Activated CD8-positive, alpha-beta memory T cell treated with anti-CD3 and anti-CD28 coated beads, Interleukin-2, amount 50 U/mL, for 24 hours (primary cell): Measurements from ENCODE around the gene GRM3.

Source experiments
- DNase-seq: peaks from one replicate; pipeline ENCODE4 v3.0.0-alpha.2; 2020; ENCODE audit errors: extremely low read depth

The GRM3 gene

GRCh38 chr7:86786376-86786775, 142.7 kb downstream of the GRM3 start:
- no peak for DNase-seq

- no peak for DNase-seq
Observed at GRCh38 chr7:86788948-86789347, 145.2 kb downstream of the GRM3 start.

- no peak for DNase-seq
Observed at GRCh38 chr7:86790383-86790782, 146.7 kb downstream of the GRM3 start.

- DNase-seq = no peak
Observed at GRCh38 chr7:86792260-86792659, 148.6 kb downstream of the GRM3 start.

GRCh38 chr7:86793136-86793535, 149.4 kb downstream of the GRM3 start:
- no peak for DNase-seq

- no peak for DNase-seq
Observed at GRCh38 chr7:86814661-86815379, 171.1 kb downstream of the GRM3 start.

- no peak for DNase-seq
Observed at GRCh38 chr7:86815556-86815955, 171.8 kb downstream of the GRM3 start.

GRCh38 chr7:86818903-86819302, 175.2 kb downstream of the GRM3 start:
- DNase-seq = no peak

GRCh38 chr7:86823769-86824168, 180.1 kb downstream of the GRM3 start:
- no peak for DNase-seq

GRCh38 chr7:86825264-86825663, 181.6 kb downstream of the GRM3 start:
- no peak for DNase-seq

GRCh38 chr7:86826948-86827347, 183.2 kb downstream of the GRM3 start:
- no peak for DNase-seq

- no peak for DNase-seq
Observed at GRCh38 chr7:86833360-86833759, 189.7 kb downstream of the GRM3 start.

- DNase-seq = no peak
Observed at GRCh38 chr7:86837235-86837634, 193.5 kb downstream of the GRM3 start.

- no peak for DNase-seq
Observed at GRCh38 chr7:86844608-86845007, 200.9 kb downstream of the GRM3 start.

GRCh38 chr7:86846494-86847190, 202.9 kb downstream of the GRM3 start:
- no peak for DNase-seq

- no peak for DNase-seq
Observed at GRCh38 chr7:86848226-86848625, 204.5 kb downstream of the GRM3 start.

GRCh38 chr7:86851566-86851965, 207.9 kb downstream of the GRM3 start:
- DNase-seq = no peak

GRCh38 chr7:86863452-86863851, 219.7 kb downstream of the GRM3 start:
- no peak for DNase-seq

GRCh38 chr7:86867163-86867762, 223.6 kb downstream of the GRM3 start:
- no peak for DNase-seq

- no peak for DNase-seq
Observed at GRCh38 chr7:86876146-86876545, 232.4 kb downstream of the GRM3 start.

GRCh38 chr7:86884152-86884551, 240.4 kb downstream of the GRM3 start:
- DNase-seq = no peak

- DNase-seq = no peak
Observed at GRCh38 chr7:86889501-86889900, 245.8 kb downstream of the GRM3 start.

- DNase-seq = no peak
Observed at GRCh38 chr7:86898171-86898570, 254.5 kb downstream of the GRM3 start.
